Measurements from ENCODE around the gene CCDC9.
A peak's percentile ranks its signal among the peaks of the same experiment; 100 is the strongest.
"Not testable (repeated sequence)": the region's sequence is repeated elsewhere in the genome, so short reads cannot be mapped to it uniquely, and the experiment has no call there.

The CCDC9 gene

GRCh38 chr19:47258895-47259555 lies 2.7 kb downstream of the CCDC9 start:
- DNase-seq (ENCODE audit: low read depth in 1 of 2, low spot score in 1 of 2): no peak

GRCh38 chr19:47260476-47260875 lies 4.2 kb downstream of the CCDC9 start:
- no peak for DNase-seq (ENCODE audit: low read depth in 1 of 2, low spot score in 1 of 2)

- not testable (repeated sequence) for DNase-seq (ENCODE audit: low read depth in 1 of 2, low spot score in 1 of 2)
Observed at GRCh38 chr19:47261946-47262793, 5.8 kb downstream of the CCDC9 start.

GRCh38 chr19:47264629-47265028 lies 8.3 kb downstream of the CCDC9 start:
- no peak for DNase-seq (ENCODE audit: low read depth in 1 of 2, low spot score in 1 of 2)

GRCh38 chr19:47266401-47266941 lies 10.1 kb downstream of the CCDC9 start:
- no peak for DNase-seq (ENCODE audit: low read depth in 1 of 2, low spot score in 1 of 2)

- no peak for DNase-seq (ENCODE audit: low read depth in 1 of 2, low spot score in 1 of 2)
Observed at GRCh38 chr19:47267350-47267759, 11.0 kb downstream of the CCDC9 start.

- DNase-seq (ENCODE audit: low read depth in 1 of 2, low spot score in 1 of 2): no peak
Observed at GRCh38 chr19:47268028-47268427, 11.7 kb downstream of the CCDC9 start.

- no peak for DNase-seq (ENCODE audit: low read depth in 1 of 2, low spot score in 1 of 2)
Observed at GRCh38 chr19:47269596-47269995, 13.3 kb downstream of the CCDC9 start.

GRCh38 chr19:47270408-47270807 lies 14.1 kb downstream of the CCDC9 start:
- no peak for DNase-seq (ENCODE audit: low read depth in 1 of 2, low spot score in 1 of 2)

- no peak for DNase-seq (ENCODE audit: low read depth in 1 of 2, low spot score in 1 of 2)
Observed at GRCh38 chr19:47271949-47272348, 15.6 kb downstream of the CCDC9 start.

GRCh38 chr19:47272448-47273312 lies 16.4 kb downstream of the CCDC9 start:
- peak; percentile 13 to 34 for DNase-seq (ENCODE audit: low read depth in 1 of 2, low spot score in 1 of 2)

- peak; percentile 78 to 79 for DNase-seq (ENCODE audit: low read depth in 1 of 2, low spot score in 1 of 2)
Observed at GRCh38 chr19:47273313-47274070, 17.2 kb downstream of the CCDC9 start.

GRCh38 chr19:47274071-47274890 lies 18.0 kb downstream of the CCDC9 start, which contains the start of gene INAFM1:
INAFM1 (plus strand) TSS chr19:47274885; CDS start chr19:47274920, 35 bp downstream.
- peak; percentile 99 to 100 for DNase-seq (ENCODE audit: low read depth in 1 of 2, low spot score in 1 of 2)

- no peak for DNase-seq (ENCODE audit: low read depth in 1 of 2, low spot score in 1 of 2)
Observed at GRCh38 chr19:47274891-47275761, 18.8 kb downstream of the CCDC9 start.

- DNase-seq (ENCODE audit: low read depth in 1 of 2, low spot score in 1 of 2): no peak
Observed at GRCh38 chr19:47275791-47276461, 19.6 kb downstream of the CCDC9 start.

GRCh38 chr19:47276513-47276912 lies 20.2 kb downstream of the CCDC9 start:
- not testable (repeated sequence) for DNase-seq (ENCODE audit: low read depth in 1 of 2, low spot score in 1 of 2)

GRCh38 chr19:47280183-47280797 lies 24.0 kb downstream of the CCDC9 start:
- peak; percentile 18 to 34 for DNase-seq (ENCODE audit: low read depth in 1 of 2, low spot score in 1 of 2)
